Fibroblast of lung (primary cell): ENCODE measurements around the gene NCL.

Source experiments
- CTCF ChIP-seq, 2 donors: IDR thresholded peaks in 1 of 2; conservative IDR thresholded peaks in 1 of 2; 1 replicate in 1 of 2; 2 replicates in 1 of 2; pipeline ENCODE4 v1.5.1; 2011 to 2012; ENCODE audit warnings: low read length in 2 of 2, control low read depth in 1 of 2, inconsistent platforms in 1 of 2, low read depth in 1 of 2, mild to moderate bottlenecking in 1 of 2
- EZH2 ChIP-seq: IDR thresholded peaks from 2 replicates; pipeline ENCODE4 v1.5.1; 2012; ENCODE audit warnings: low read length, control low read depth, mild to moderate bottlenecking; ENCODE audit errors: missing control alignments

GRCh38 chr2:231472816-231473215, 8.5 kb upstream of the NCL start:
- TF ChIP-seq CTCF (conservative IDR thresholded peaks at IDR 0.05 in 1 of 2, IDR thresholded peaks at IDR 0.05 in 1 of 2; ENCODE audit: low read depth in 1 of 2, low read length in 2 of 2) (no peak), EZH2 (no peak)
